Measurements from ENCODE around the gene DNM3. TPM values are rescaled to one million over a fixed set of nuclear protein-coding genes. Genes with fewer than 3 reads are reported as not detected.

Gene DNM3
- total RNA-seq, 1 donor = 2.0 TPM

DNA sequence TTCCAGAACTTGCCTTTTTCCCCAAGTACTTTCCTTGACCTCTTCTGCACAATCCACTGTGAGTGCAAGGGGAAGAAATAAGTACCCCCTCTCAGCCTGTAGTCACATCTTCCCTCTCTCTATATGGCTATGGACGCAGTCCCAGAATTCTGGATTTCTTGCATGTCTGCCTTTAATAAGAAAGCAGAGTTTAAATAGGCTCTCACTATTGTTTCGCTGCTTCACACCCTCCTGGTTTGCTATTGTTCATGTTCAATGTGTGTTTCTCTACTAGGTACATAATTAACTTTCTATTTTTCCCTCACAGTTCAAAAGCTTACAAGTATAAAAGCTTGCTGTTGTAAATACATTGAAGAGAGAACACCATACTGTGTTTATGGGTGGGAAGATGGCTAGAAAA is 397.7 kb downstream of the DNM3 start:
- no peak for DNase-seq (ENCODE audit: low read depth)
- TF ChIP-seq, protein P1, sequence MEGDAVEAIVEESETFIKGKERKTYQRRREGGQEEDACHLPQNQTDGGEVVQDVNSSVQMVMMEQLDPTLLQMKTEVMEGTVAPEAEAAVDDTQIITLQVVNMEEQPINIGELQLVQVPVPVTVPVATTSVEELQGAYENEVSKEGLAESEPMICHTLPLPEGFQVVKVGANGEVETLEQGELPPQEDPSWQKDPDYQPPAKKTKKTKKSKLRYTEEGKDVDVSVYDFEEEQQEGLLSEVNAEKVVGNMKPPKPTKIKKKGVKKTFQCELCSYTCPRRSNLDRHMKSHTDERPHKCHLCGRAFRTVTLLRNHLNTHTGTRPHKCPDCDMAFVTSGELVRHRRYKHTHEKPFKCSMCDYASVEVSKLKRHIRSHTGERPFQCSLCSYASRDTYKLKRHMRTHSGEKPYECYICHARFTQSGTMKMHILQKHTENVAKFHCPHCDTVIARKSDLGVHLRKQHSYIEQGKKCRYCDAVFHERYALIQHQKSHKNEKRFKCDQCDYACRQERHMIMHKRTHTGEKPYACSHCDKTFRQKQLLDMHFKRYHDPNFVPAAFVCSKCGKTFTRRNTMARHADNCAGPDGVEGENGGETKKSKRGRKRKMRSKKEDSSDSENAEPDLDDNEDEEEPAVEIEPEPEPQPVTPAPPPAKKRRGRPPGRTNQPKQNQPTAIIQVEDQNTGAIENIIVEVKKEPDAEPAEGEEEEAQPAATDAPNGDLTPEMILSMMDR (IDR thresholded peaks at IDR 0.05; ENCODE audit: insufficient read depth, low read length) = no peak
- no peak overlapping the region for H3K4me3 ChIP-seq (ENCODE audit: low read depth, low read length)

DNA sequence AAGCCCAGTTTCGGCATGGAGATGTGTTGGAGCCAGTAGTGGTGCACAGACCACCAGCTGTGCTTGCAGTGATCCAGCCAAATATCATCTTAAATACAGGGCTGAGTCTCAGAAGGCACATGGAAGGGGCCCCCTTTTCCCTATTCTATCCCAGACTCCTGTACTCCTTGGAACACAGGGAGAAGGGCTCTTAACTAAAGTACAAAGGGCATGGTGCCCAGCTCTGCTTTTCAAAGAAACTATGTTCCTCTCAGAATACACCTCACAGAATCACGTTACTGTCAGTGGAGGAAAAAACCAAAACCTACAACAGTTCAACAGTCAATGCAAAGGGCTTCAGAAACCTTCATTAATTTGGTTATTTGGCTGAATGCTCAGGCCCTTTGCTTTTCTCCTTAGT is 398.6 kb downstream of the DNM3 start:
- TF ChIP-seq, protein P1 (IDR thresholded peaks at IDR 0.05; ENCODE audit: insufficient read depth, low read length) = no peak
- no peak overlapping the region for H3K4me3 ChIP-seq (ENCODE audit: low read depth, low read length)
- no peak for DNase-seq (ENCODE audit: low read depth)

DNA sequence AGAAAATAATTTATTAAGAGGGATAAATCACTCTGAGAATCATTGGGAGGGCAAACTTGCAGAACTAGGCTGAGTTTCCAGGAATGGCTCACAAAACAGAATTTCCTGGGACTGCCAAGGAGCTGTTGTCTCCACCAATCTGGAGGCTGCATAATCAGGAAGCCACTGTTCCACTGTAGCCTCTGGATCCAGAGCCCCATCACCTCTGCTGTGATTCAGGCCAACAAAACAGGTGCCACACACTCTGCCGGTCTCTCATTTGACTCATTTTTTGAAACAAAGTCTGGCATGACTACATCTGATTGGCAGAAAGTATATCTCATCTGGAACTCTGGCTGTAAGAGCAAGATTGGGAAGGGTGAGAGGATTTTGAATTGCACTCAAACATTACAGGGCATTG is 400.2 kb downstream of the DNM3 start:
- H3K4me3 ChIP-seq (ENCODE audit: low read depth, low read length) = no peak overlapping the region
- no peak for DNase-seq (ENCODE audit: low read depth)
- TF ChIP-seq, protein P1 (IDR thresholded peaks at IDR 0.05; ENCODE audit: insufficient read depth, low read length) = no peak

DNA sequence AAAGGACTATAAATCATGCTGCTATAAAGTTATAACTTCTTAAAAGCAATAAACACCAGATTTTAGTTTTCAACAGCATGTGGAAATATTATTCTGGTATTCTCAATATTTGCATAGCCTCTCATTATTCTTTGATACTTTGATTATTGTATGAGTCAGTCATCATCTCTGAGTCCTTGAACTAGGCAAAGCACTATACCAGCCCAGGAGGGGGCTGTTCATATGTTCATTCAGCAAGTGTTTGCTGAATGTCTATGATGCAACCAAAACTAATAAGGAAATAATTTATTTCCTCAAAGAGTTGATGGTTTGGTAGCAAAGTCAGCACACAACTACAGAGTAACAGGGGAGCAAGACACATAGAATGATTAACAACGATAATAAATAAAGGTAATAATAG is 403.6 kb downstream of the DNM3 start:
- DNase-seq (ENCODE audit: low read depth) = no peak

DNA sequence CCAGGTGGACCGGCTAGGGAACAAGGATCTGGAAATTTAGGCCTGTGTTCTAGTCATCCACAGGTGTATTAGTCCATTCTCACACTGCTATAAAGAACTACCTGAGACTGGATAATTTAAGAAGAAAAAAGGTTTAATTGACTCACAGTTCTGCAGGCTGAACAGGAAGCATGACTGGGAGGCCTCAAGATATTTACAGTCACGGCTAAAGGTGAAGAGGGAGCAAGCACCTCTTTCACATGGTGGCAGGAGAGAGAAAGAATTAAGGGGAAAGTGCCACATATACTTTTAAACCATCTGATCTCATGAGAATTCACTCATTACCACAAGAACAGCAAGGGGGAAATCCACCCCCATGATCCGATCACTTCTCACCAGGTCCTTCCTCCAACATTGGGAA is 404.5 kb downstream of the DNM3 start:
- no peak overlapping the region for H3K4me3 ChIP-seq (ENCODE audit: low read depth, low read length)
- DNase-seq (ENCODE audit: low read depth) = no peak
- TF ChIP-seq, protein P1 (IDR thresholded peaks at IDR 0.05; ENCODE audit: insufficient read depth, low read length) = no peak

More for the DNA sequence above, 403.6 kb downstream of the DNM3 start:
- H3K4me3 ChIP-seq (ENCODE audit: low read depth, low read length) = no peak overlapping the region
- TF ChIP-seq, protein P1 (IDR thresholded peaks at IDR 0.05; ENCODE audit: insufficient read depth, low read length) = no peak

DNA sequence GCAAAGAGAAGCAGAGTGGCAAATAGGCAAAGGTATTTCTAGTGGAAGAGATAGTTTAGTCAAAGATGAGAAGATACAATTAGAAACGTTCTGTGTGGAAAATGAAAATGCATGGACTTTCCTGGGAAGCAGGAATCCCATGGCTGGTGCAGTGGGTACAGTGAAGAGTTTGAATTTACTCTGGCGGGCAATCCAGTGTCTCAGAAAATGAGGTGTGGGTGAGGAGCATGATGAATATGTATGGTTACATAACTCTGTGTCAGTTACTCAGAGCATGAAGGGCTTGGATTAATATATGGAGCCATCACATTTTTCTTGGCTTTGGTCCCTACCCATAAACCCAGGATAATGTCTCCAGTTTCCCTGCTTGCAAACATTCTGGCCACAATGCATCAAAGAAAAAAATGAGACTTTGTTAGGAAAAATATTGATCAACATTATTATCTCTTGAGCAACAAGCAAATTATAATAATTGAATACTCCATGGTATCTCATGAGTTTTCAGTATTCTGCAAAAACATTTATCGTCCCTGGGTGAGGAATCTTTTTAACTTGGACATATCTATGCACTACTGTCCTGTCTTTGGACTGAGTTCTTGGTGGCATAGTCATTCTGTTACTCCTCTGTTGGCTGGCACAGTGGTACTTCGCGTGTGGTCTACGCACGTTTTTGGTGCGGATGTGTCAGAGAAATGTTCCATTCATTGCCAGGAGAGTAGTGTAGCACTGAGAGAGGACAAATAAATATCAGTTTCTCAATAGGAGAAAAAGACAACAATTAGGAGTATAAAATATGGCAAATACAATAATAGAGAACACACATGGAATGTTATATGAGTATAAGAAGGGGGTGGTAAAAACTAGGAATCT is 405.5 kb downstream of the DNM3 start:
- TF ChIP-seq, protein P1 (IDR thresholded peaks at IDR 0.05; ENCODE audit: insufficient read depth, low read length) = no peak
- H3K4me3 ChIP-seq (ENCODE audit: low read depth, low read length) = no peak overlapping the region
- DNase-seq (ENCODE audit: low read depth) = no peak
